ENCODE data around the gene ATP2A3. TPM values are rescaled to one million over a fixed set of nuclear protein-coding genes. Genes with fewer than 3 reads are reported as not detected.

The ATP2A3 gene
- total RNA-seq, 1 experiment from 2014 or later = 13.3 TPM

DNA sequence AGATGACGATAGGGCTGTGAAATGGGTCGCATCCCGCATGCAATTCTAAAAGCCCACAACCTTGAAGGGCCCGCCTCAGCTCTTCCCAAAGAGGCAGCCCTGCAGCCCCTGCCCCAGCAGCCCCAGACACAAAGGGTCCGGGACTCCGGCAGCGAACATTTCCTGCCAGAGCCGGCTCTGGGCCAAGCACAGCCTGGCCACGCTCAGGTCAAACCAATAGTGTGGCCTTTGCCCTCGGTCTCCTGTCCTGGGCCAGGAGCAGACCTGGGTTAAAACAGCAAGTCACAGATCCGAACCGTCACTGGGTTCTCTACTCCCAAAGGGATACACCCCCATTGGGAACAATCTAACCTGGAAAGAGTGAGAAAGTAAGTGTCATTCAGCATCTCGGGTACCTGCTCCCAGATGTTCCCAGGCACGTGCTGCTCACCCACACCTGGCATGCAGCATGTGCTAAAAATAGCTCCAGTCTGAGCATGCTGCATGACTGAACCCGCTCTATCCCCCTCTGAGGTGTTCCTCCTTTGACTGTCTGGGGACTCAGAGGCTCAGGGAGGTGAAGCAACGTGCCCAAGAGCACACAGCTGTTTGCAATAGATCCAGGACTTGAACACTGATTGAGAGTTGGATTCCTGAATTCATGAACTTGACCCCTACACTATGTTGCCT is 22.2 kb upstream of the ATP2A3 start:
- no CpG with 5 or more reads among the region's 16 CpGs for WGBS (ENCODE audit: extremely low coverage, insufficient read length, low lambda C conversion rate)
- H4K91ac ChIP-seq (ENCODE audit: insufficient read length, low read depth, low read length) = no peak overlapping the region
- TF ChIP-seq, protein P1, sequence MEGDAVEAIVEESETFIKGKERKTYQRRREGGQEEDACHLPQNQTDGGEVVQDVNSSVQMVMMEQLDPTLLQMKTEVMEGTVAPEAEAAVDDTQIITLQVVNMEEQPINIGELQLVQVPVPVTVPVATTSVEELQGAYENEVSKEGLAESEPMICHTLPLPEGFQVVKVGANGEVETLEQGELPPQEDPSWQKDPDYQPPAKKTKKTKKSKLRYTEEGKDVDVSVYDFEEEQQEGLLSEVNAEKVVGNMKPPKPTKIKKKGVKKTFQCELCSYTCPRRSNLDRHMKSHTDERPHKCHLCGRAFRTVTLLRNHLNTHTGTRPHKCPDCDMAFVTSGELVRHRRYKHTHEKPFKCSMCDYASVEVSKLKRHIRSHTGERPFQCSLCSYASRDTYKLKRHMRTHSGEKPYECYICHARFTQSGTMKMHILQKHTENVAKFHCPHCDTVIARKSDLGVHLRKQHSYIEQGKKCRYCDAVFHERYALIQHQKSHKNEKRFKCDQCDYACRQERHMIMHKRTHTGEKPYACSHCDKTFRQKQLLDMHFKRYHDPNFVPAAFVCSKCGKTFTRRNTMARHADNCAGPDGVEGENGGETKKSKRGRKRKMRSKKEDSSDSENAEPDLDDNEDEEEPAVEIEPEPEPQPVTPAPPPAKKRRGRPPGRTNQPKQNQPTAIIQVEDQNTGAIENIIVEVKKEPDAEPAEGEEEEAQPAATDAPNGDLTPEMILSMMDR (conservative IDR thresholded peaks at IDR 0.05) = no peak

More for the DNA sequence above, 22.2 kb upstream of the ATP2A3 start:
- H3K79me1 ChIP-seq (ENCODE audit: insufficient read depth, low read depth, low read length, poor library complexity, severe bottlenecking) = no peaks in the 10 kb centered on the region
- Mint-ChIP-seq H3K36me3 (ENCODE audit: insufficient read depth in 1 of 3, low read depth in 3 of 3) (no peaks in the 10 kb centered on the region; a peak in 1 of 7 replicates), H3K9me3 (peaks cover 0 to 2% of the 10 kb centered on the region in 2 experiments; a peak in 2 of 5 replicates), H3K27me3 (ENCODE audit: low read depth) (peaks cover 1% of the 10 kb centered on the region; the same call in 1 of the 2 replicates), H3K4me3 (no peak overlapping the region), H3K4me1 (peaks cover 21 to 35% of the 10 kb centered on the region in 2 experiments), H3K27ac (no peak overlapping the region; a peak in 1 of 7 replicates)
- no peaks in the 10 kb centered on the region for H3K79me2 ChIP-seq (ENCODE audit: insufficient read depth, low read length)
- no peak overlapping the region for H3K4me2 ChIP-seq (ENCODE audit: insufficient read depth, insufficient read length, low read length)
- no peak overlapping the region for H3K9ac ChIP-seq (ENCODE audit: extremely low read depth, insufficient read length, low read length)
- H3T11ph ChIP-seq (ENCODE audit: low read length) = no peak overlapping the region
- H2BK15ac ChIP-seq (ENCODE audit: low read depth, low read length) = no peak overlapping the region
- no peak overlapping the region for H3K4ac ChIP-seq (ENCODE audit: low read depth, low read length)
- H3K14ac ChIP-seq (ENCODE audit: insufficient read depth, low read length) = no peak overlapping the region
- H2BK120ac ChIP-seq (ENCODE audit: low read depth, low read length, poor library complexity, severe bottlenecking) = no peak overlapping the region
- H3K27me3 ChIP-seq (ENCODE audit: insufficient read depth, low read length) = no peaks in the 10 kb centered on the region
- H3K18ac ChIP-seq (ENCODE audit: insufficient read length, low read depth, low read length) = no peak overlapping the region
- peak; percentile 44 for DNase-seq
- no peak overlapping the region for H2AFZ ChIP-seq (ENCODE audit: low read length)
- H2BK5ac ChIP-seq (ENCODE audit: insufficient read length, low read length) = no peak overlapping the region
- peaks cover 2% of the 10 kb centered on the region; the same call in 1 of the 2 replicates for H3K4me1 ChIP-seq (ENCODE audit: insufficient read depth, low read length)
- no peak overlapping the region for H3K27ac ChIP-seq (ENCODE audit: insufficient read length, low read depth, low read length)
- H3K23me2 ChIP-seq (ENCODE audit: insufficient read length, low read depth, low read length, poor library complexity, severe bottlenecking) = no peaks in the 10 kb centered on the region
- no peak overlapping the region for H2BK12ac ChIP-seq (ENCODE audit: insufficient read length, low read depth, low read length)
- no peak overlapping the region for H4K8ac ChIP-seq (replicated peaks; ENCODE audit: insufficient read length, low read depth, low read length)
- H4K5ac ChIP-seq (ENCODE audit: insufficient read length, low read depth, low read length) = no peak overlapping the region
- H2BK20ac ChIP-seq (ENCODE audit: low read depth, low read length, poor library complexity, severe bottlenecking) = no peak overlapping the region
- no peaks in the 10 kb centered on the region for H4K20me1 ChIP-seq (ENCODE audit: control insufficient read depth, insufficient read depth, insufficient read length)
- no peak overlapping the region for H3K56ac ChIP-seq (ENCODE audit: insufficient read length, low read depth, low read length)
- no peaks in the 10 kb centered on the region for H3K9me3 ChIP-seq (ENCODE audit: control insufficient read depth, low read depth, low read length)
- no peak overlapping the region for H2AK5ac ChIP-seq (ENCODE audit: insufficient read length, low read length)
- H3K23ac ChIP-seq (ENCODE audit: insufficient read length, low read depth, low read length) = no peak overlapping the region

Measured in H9 (cell line).